Body of pancreas (tissue), 4 donors: ENCODE data around the gene C14orf132.

Experiments used
- POLR2A ChIP-seq, 3 donors: fragments of 450-650 bp; IDR thresholded peaks; one replicate each; pipeline ENCODE4 v1.6.1; 2016; ENCODE audit warnings: antibody characterized with exemption in 3 of 3, mild to moderate bottlenecking in 2 of 3
- TF ChIP-seq, protein P1 (sequence below), 7 experiments: fragments of 450-650 bp in 4 of 7; fragments of 200-600 bp in 3 of 7; sonication (generic) in 3 of 7; IDR thresholded peaks; one replicate each; pipeline ENCODE4 v1.5.1; 2016 to 2019; ENCODE audit warnings: antibody characterized with exemption in 7 of 7

DNA sequence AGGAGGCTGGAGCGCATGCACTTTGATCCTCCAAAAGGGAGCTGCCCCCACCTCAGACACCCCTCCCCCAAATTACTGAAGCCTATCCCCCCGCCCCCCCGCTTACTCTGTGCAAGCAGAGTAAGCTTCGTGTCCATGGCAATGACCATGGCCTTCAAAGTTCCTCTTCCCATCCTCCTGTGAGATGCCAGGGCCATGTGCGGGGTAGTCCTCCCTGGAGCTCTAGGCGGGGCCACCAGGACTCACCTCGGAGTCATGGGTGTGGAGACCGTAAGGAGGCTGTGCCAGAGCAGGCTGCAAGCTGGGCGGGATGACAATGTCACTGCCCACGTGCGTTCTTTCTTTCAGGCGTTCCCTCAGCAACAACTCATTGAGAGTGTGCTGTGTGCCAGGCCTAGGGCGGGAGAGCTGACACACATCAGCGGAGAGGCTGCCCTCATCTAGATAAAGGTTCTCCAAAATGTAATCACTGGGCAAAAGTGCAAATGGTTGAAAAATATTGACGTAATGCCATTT lies 66.8 kb downstream of the C14orf132 start:
- TF ChIP-seq, protein P1, sequence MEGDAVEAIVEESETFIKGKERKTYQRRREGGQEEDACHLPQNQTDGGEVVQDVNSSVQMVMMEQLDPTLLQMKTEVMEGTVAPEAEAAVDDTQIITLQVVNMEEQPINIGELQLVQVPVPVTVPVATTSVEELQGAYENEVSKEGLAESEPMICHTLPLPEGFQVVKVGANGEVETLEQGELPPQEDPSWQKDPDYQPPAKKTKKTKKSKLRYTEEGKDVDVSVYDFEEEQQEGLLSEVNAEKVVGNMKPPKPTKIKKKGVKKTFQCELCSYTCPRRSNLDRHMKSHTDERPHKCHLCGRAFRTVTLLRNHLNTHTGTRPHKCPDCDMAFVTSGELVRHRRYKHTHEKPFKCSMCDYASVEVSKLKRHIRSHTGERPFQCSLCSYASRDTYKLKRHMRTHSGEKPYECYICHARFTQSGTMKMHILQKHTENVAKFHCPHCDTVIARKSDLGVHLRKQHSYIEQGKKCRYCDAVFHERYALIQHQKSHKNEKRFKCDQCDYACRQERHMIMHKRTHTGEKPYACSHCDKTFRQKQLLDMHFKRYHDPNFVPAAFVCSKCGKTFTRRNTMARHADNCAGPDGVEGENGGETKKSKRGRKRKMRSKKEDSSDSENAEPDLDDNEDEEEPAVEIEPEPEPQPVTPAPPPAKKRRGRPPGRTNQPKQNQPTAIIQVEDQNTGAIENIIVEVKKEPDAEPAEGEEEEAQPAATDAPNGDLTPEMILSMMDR (IDR thresholded peaks at IDR 0.05): no peak
- TF ChIP-seq POLR2A (IDR thresholded peaks at IDR 0.05): no peak
